Measurements from ENCODE around the gene TAGAP. TPM values are rescaled to one million over a fixed set of nuclear protein-coding genes. Genes with fewer than 3 reads are reported as not detected.

Gene TAGAP
- polyA plus RNA-seq, 1 of the 3 experiments (the other 2 are of a cell fraction): not detected

- DNase-seq: no peak
- H3K9ac ChIP-seq: no peak overlapping the region
- no peaks in the 10 kb centered on the region for H3K9me3 ChIP-seq
- no peak for TF ChIP-seq MAX (IDR thresholded peaks at IDR 0.05; ENCODE audit: low read depth)
- no peaks in the 10 kb centered on the region for H3K36me3 ChIP-seq (replicated peaks in 1 of 2; ENCODE audit: control insufficient read depth in 1 of 2, insufficient read depth in 2 of 2, low read length in 1 of 2)
- no peak overlapping the region for H2AFZ ChIP-seq (ENCODE audit: low read depth)
- H3K27ac ChIP-seq (ENCODE audit: low read depth in 2 of 2, low read length in 1 of 2): no peak overlapping the region
- no peaks in the 10 kb centered on the region; a peak in 1 of 4 replicates for H3K4me1 ChIP-seq (ENCODE audit: control insufficient read depth in 1 of 2, insufficient read depth in 2 of 2, low read depth in 1 of 2, low read length in 1 of 2)
- H3K79me2 ChIP-seq (ENCODE audit: insufficient read depth): no peaks in the 10 kb centered on the region
- ChIA-PET POLR2A (no interaction called here), CTCF (interaction anchor here (1.0 to 10.7 kb wide), 3 partner anchors 29 to 69 kb away, joined by 3 to 152 read pairs (median 3); no protein-coding TSS in a partner anchor)
- whole genome bisulfite sequencing (ENCODE audit: low lambda C conversion rate): 54% methylated on average over 5 of the region's 5 CpGs
- no peak overlapping the region for H3K4me3 ChIP-seq (ENCODE audit: low read depth in 2 of 2, low read length in 1 of 2)
- 0 out of 2 replicates have a peak, but pooled peaks cover 2% of the 10 kb centered on the region for H3K9me2 ChIP-seq
- H3F3A ChIP-seq (replicated peaks; ENCODE audit: insufficient read depth): no peaks in the 10 kb centered on the region
- no peak overlapping the region for H3K4me2 ChIP-seq
- H3K27me3 ChIP-seq (ENCODE audit: insufficient read depth): peaks cover 12% of the 10 kb centered on the region; the same call in 1 of the 2 replicates
- no peaks in the 10 kb centered on the region for H4K20me1 ChIP-seq (ENCODE audit: insufficient read depth)
These were observed 7.0 kb downstream of the TAGAP start for GRCh38 chr6:159037756-159038290.

GRCh38 chr6:159036673-159037072, 8.1 kb downstream of the TAGAP start:
- no peak overlapping the region for H2AFZ ChIP-seq (ENCODE audit: low read depth)
- 70% methylated on average over 2 of the region's 14 CpGs for WGBS (ENCODE audit: low lambda C conversion rate)
- H3K27ac ChIP-seq (ENCODE audit: low read depth in 2 of 2, low read length in 1 of 2): no peak overlapping the region
- H3F3A ChIP-seq (replicated peaks; ENCODE audit: insufficient read depth): no peaks in the 10 kb centered on the region
- peaks cover 12% of the 10 kb centered on the region; the same call in 1 of the 2 replicates for H3K27me3 ChIP-seq (ENCODE audit: insufficient read depth)
- DNase-seq: no peak
- H3K9ac ChIP-seq: no peak overlapping the region
- TF ChIP-seq GABPA (IDR thresholded peaks at IDR 0.05; ENCODE audit: low read depth): no peak
- no peaks in the 10 kb centered on the region for H3K4me1 ChIP-seq (ENCODE audit: control insufficient read depth in 1 of 2, insufficient read depth in 2 of 2, low read depth in 1 of 2, low read length in 1 of 2)
- H4K20me1 ChIP-seq (ENCODE audit: insufficient read depth): no peaks in the 10 kb centered on the region
- H3K79me2 ChIP-seq (ENCODE audit: insufficient read depth): no peaks in the 10 kb centered on the region
- H3K9me3 ChIP-seq: no peaks in the 10 kb centered on the region
- CTCF ChIA-PET: interaction anchor here (1.0 to 10.7 kb wide), 4 partner anchors 19 to 98 kb away, joined by 3 to 152 read pairs (median 6); no protein-coding TSS in a partner anchor
- POLR2A ChIA-PET: no interaction called here
- no peak overlapping the region for H3K4me2 ChIP-seq
- H3K4me3 ChIP-seq (ENCODE audit: low read depth in 2 of 2, low read length in 1 of 2): no peak overlapping the region
- H3K36me3 ChIP-seq (replicated peaks in 1 of 2; ENCODE audit: control insufficient read depth in 1 of 2, insufficient read depth in 2 of 2, low read length in 1 of 2): no peaks in the 10 kb centered on the region
- 0 out of 2 replicates have a peak, but pooled peaks cover 2% of the 10 kb centered on the region for H3K9me2 ChIP-seq

- no peaks in the 10 kb centered on the region for H3K4me1 ChIP-seq (ENCODE audit: control insufficient read depth in 1 of 2, insufficient read depth in 2 of 2, low read depth in 1 of 2, low read length in 1 of 2)
- H2AFZ ChIP-seq (ENCODE audit: low read depth): no peak overlapping the region
- 93% methylated on average over 5 of the region's 17 CpGs for WGBS (ENCODE audit: low lambda C conversion rate)
- no peaks in the 10 kb centered on the region for H3K36me3 ChIP-seq (replicated peaks in 1 of 2; ENCODE audit: control insufficient read depth in 1 of 2, insufficient read depth in 2 of 2, low read length in 1 of 2)
- no peaks in the 10 kb centered on the region for H3K79me2 ChIP-seq (ENCODE audit: insufficient read depth)
- H3K4me2 ChIP-seq: no peak overlapping the region
- 0 out of 2 replicates have a peak, but pooled peaks cover 2% of the 10 kb centered on the region for H3K9me2 ChIP-seq
- ChIA-PET POLR2A (no interaction called here), CTCF (interaction anchor here (1.4 to 10.7 kb wide), 3 partner anchors 18 to 99 kb away, joined by 3 to 152 read pairs (median 9); no protein-coding TSS in a partner anchor)
- H3F3A ChIP-seq (replicated peaks; ENCODE audit: insufficient read depth): no peaks in the 10 kb centered on the region
- no peak overlapping the region for H3K27ac ChIP-seq (ENCODE audit: low read depth in 2 of 2, low read length in 1 of 2)
- H3K9me3 ChIP-seq: no peaks in the 10 kb centered on the region
- H3K9ac ChIP-seq: no peak overlapping the region
- DNase-seq: no peak
- no peak overlapping the region for H3K4me3 ChIP-seq (ENCODE audit: low read depth in 2 of 2, low read length in 1 of 2)
- no peaks in the 10 kb centered on the region for H4K20me1 ChIP-seq (ENCODE audit: insufficient read depth)
- peaks cover 8% of the 10 kb centered on the region; the same call in 1 of the 2 replicates for H3K27me3 ChIP-seq (ENCODE audit: insufficient read depth)
- TF ChIP-seq GABPA (IDR thresholded peaks at IDR 0.05; ENCODE audit: low read depth) (no peak), RXRA (IDR thresholded peaks at IDR 0.05; ENCODE audit: borderline replicate concordance, low read depth) (no peak), TAF1 (IDR thresholded peaks at IDR 0.05; ENCODE audit: borderline replicate concordance, low read depth, low read length) (no peak), JUND (IDR thresholded peaks at IDR 0.05) (no peak), RAD21 (IDR thresholded peaks at IDR 0.05; ENCODE audit: low read length) (no peak), FOSL2 (IDR thresholded peaks at IDR 0.05; ENCODE audit: borderline replicate concordance, low read depth) (no peak), PBX3 (IDR thresholded peaks at IDR 0.05) (no peak), USF2 (IDR thresholded peaks at IDR 0.05; ENCODE audit: borderline replicate concordance, low read depth, low read length) (no peak), MAX (IDR thresholded peaks at IDR 0.05; ENCODE audit: low read depth) (no peak), SIN3A (IDR thresholded peaks at IDR 0.05; ENCODE audit: borderline replicate concordance, low read depth, low read length) (no peak), RCOR1 (IDR thresholded peaks at IDR 0.05; ENCODE audit: low read length) (no peak), SMC3 (IDR thresholded peaks at IDR 0.05; ENCODE audit: low read depth, low read length) (no peak), REST (IDR thresholded peaks at IDR 0.05; ENCODE audit: low read depth, low read length) (no peak), MXI1 (IDR thresholded peaks at IDR 0.05; ENCODE audit: low read depth, low read length) (no peak)
These were observed 8.9 kb downstream of the TAGAP start for GRCh38 chr6:159035891-159036290.

All from SK-N-SH (cell line).